K562 (cell line): ENCODE data around the gene EPB41L2. TPM values are rescaled to one million over a fixed set of nuclear protein-coding genes. Genes with fewer than 3 reads are reported as not detected.

ENCODE experiments used
- ATAC-seq: fragments of 200-7000 bp; cut with Tn5 transposase; 3 replicates; pipeline ENCODE4 v1.9.1; 2020; ENCODE audit warnings: moderate library complexity
- BruUV-seq: library from RNA; stranded (reverse); fragments of 400-500 nt; replicated peaks from 2 replicates; lab custom pipeline; 2021; lab: Mats Ljungman, UMichigan
- CTCF ChIA-PET: fragments of 300-600 bp; formaldehyde crosslinking; extraction: SDS; loops from one replicate; lab custom pipeline; 2021; ENCODE audit warnings: low intra/inter-chr PET ratio; lab: Yijun Ruan, JAX
- POLR2A ChIA-PET: fragments of 300-600, 350-650 bp; sonication (Branson Sonifier 250); formaldehyde crosslinking; extraction: SDS; loops from one replicate; lab custom pipeline; 2021; ENCODE audit warnings: antibody characterized with exemption, inconsistent platforms; lab: Yijun Ruan, JAX
- DNase-seq, 4 experiments: peaks; one replicate each; pipeline versions ENCODE4 v3.0.0 to v3.0.0-alpha.2; 2011 to 2018; ENCODE audit warnings: low spot score in 3 of 4, mixed read lengths in 3 of 4; ENCODE audit errors: extremely low read depth in 1 of 4
- FAIRE-seq: peaks from 2 replicates; lab custom pipeline; 2011; peaks lifted over from hg19 to GRCh38; lab: Jason Lieb, UNC
- H2AFZ ChIP-seq: 2 replicates; pipeline ENCODE4 v1.6.0; 2011; ENCODE audit warnings: low read depth, low read length, control low read depth, inconsistent platforms
- H3K27ac ChIP-seq: fragments of 200-600 bp; 3 replicates; pipeline ENCODE4 v1.8.0; 2011; ENCODE audit warnings: low read depth, mild to moderate bottlenecking, control low read depth, inconsistent platforms, low read length, moderate library complexity, mixed read lengths; ENCODE audit errors: extremely low read depth
- H3K27me3 ChIP-seq, 2 experiments: fragments of 300-600 bp in 1 of 2; 2 replicates in 1 of 2; 3 replicates in 1 of 2; pipeline versions ENCODE4 v1.6.0 to v1.8.0; 2011; ENCODE audit warnings: inconsistent platforms in 2 of 2, low read length in 2 of 2, mild to moderate bottlenecking in 1 of 2, mixed read lengths in 1 of 2, moderate library complexity in 1 of 2; ENCODE audit not compliant: control insufficient read depth in 2 of 2, insufficient read depth in 2 of 2
- H3K36me3 ChIP-seq: fragments of 300-600 bp; 3 replicates; pipeline ENCODE4 v1.8.0; 2011; ENCODE audit warnings: mild to moderate bottlenecking, low read length, inconsistent platforms; ENCODE audit not compliant: control insufficient read depth, insufficient read depth
- H3K4me1 ChIP-seq, 2 experiments: fragments of 200-600 bp in 1 of 2; replicated peaks in 1 of 2; 2 replicates in 1 of 2; 3 replicates in 1 of 2; pipeline versions ENCODE4 v1.5.1 to v1.8.0; 2011; ENCODE audit warnings: inconsistent platforms in 2 of 2, low read length in 2 of 2, mild to moderate bottlenecking in 1 of 2, mixed read lengths in 1 of 2, moderate library complexity in 1 of 2; ENCODE audit not compliant: control insufficient read depth in 2 of 2, insufficient read depth in 2 of 2
- H3K4me2 ChIP-seq: 2 replicates; pipeline ENCODE4 v1.6.1; 2011; ENCODE audit warnings: low read length, control low read depth, inconsistent platforms, mixed read lengths; ENCODE audit not compliant: insufficient read depth
- H3K4me3 ChIP-seq: fragments of 200-600 bp; sonication (generic), shearing (Covaris generic); 2 replicates; pipeline ENCODE4 v1.5.1; 2016; ENCODE audit warnings: control low read depth, inconsistent platforms
- H3K79me2 ChIP-seq: fragments of 200-600 bp; 3 replicates; pipeline ENCODE4 v1.8.0; 2011; ENCODE audit warnings: low read length, inconsistent platforms; ENCODE audit not compliant: control insufficient read depth, insufficient read depth
- H3K9ac ChIP-seq, 2 experiments: 2 replicates each; pipeline versions ENCODE4 v1.6.0 to v1.6.1; 2011; ENCODE audit warnings: low read depth in 2 of 2, low read length in 2 of 2, control low read depth in 1 of 2, inconsistent platforms in 1 of 2, mild to moderate bottlenecking in 1 of 2, mixed read lengths in 1 of 2; ENCODE audit not compliant: insufficient read depth in 1 of 2
- H3K9me1 ChIP-seq: one replicate; pipeline ENCODE4 v1.6.0; 2011; ENCODE audit warnings: inconsistent platforms, mild to moderate bottlenecking, low read length, moderate library complexity; ENCODE audit not compliant: control insufficient read depth, insufficient read depth
- H3K9me3 ChIP-seq: replicated peaks from 2 replicates; pipeline ENCODE4 v1.5.1; 2011; ENCODE audit warnings: low read depth, low read length, inconsistent platforms; ENCODE audit not compliant: control insufficient read depth, insufficient read depth
- H4K20me1 ChIP-seq: replicated peaks from 2 replicates; pipeline ENCODE4 v1.6.1; 2011; ENCODE audit warnings: low read length, inconsistent platforms, mixed read lengths; ENCODE audit not compliant: control insufficient read depth, insufficient read depth
- ARID2 ChIP-seq: fragments of 450-650 bp; IDR thresholded peaks from 2 replicates; pipeline ENCODE4 v1.6.1; 2017; ENCODE audit warnings: antibody characterized with exemption, mild to moderate bottlenecking
- CHAMP1 ChIP-seq: fragments of 450-650 bp; IDR thresholded peaks from 2 replicates; pipeline ENCODE4 v1.6.1; 2016; ENCODE audit warnings: mild to moderate bottlenecking
- GMEB1 ChIP-seq: fragments of 250-450 bp; sonication (Bioruptor Pico); IDR thresholded peaks from 2 replicates; pipeline ENCODE4 v1.4.0; 2020; ENCODE audit warnings: mild to moderate bottlenecking
- NONO ChIP-seq, 2 experiments: fragments of 200-400 bp in 1 of 2; fragments of 450-650 bp in 1 of 2; formaldehyde crosslinking in 1 of 2; IDR thresholded peaks; 2 replicates each; pipeline ENCODE4 v1.6.1; 2017; ENCODE audit warnings: low read depth in 2 of 2, mild to moderate bottlenecking in 2 of 2, moderate library complexity in 2 of 2, low read length in 1 of 2
- ZNF830 ChIP-seq: fragments of 250-450 bp; sonication (Bioruptor Pico); IDR thresholded peaks from 2 replicates; pipeline ENCODE4 v1.5.0; 2021; ENCODE audit warnings: mild to moderate bottlenecking
- WGBS: fragments of 100-300 bp; shearing (Covaris generic); methylation state at CpG from one replicate; pipeline ENCODE4 v1.1.6; 2016; ENCODE audit warnings: low coverage, mixed read lengths; ENCODE audit not compliant: insufficient coverage; ENCODE audit errors: missing lambda C conversion rate; 5-methylcytosine and 5-hydroxymethylcytosine counted together
- in situ Hi-C: fragments of 300-500 bp; cut with MboI; formaldehyde crosslinking; loops from 4 replicates; pipeline ENCODE4 v1.15.0; 2018; ENCODE audit warnings: inconsistent platforms, mixed read lengths
- intact Hi-C: fragments of 100-400 bp; cut with micrococcal nuclease; formaldehyde crosslinking; loops from 2 replicates; pipeline ENCODE4 v1.14.2; 2022
- polyA plus RNA-seq, 8 experiments: library from polyadenylated mRNA; depleted of rRNA in 4 of 8; stranded (reverse) in 5 of 8; unstranded in 3 of 8; fragments of >200 nt; fragmentation: Nextera tagmentation in 2 of 8; fragmentation: Illumina TruSeq in 1 of 8; extraction: Ambion mirVana in 2 of 8; extraction: Trizol in 1 of 8; gene quantifications; 2 replicates each; pipeline versions ENCODE4 v1.2.1 to v1.2.3, GENCODE V29; 2011 to 2014; ENCODE audit warnings: inconsistent platforms in 1 of 8, missing spikeins in 1 of 8
- total RNA-seq, 7 experiments: library from RNA; depleted of rRNA in 6 of 7; stranded (reverse); fragments of >200 nt in 6 of 7; fragmentation: Illumina TruSeq in 2 of 7; extraction: Trizol in 2 of 7; gene quantifications; 2 replicates each; pipeline versions ENCODE4 v1.2.1 to v1.2.3, GENCODE V29; 2011 to 2021; ENCODE audit warnings: low replicate concordance in 1 of 7
- TF ChIP-seq, protein P1 (sequence below): sonication (generic); formaldehyde crosslinking; IDR thresholded peaks from 2 replicates; pipeline ENCODE4 v1.9.0; 2022; ENCODE audit warnings: mild to moderate bottlenecking, missing genetic modification reagents
- TF ChIP-seq, protein P2 (sequence below): sonication (generic); formaldehyde crosslinking; IDR thresholded peaks from 2 replicates; pipeline ENCODE4 v1.8.1; 2022; ENCODE audit warnings: missing genetic modification reagents

Gene EPB41L2
- total and polyA plus RNA-seq, 9 of the 15 experiments (the other 6 are each of a cell fraction or from before 2014, with no cell fraction given): 5.1 to 53.6 (median 25.0) TPM

DNA sequence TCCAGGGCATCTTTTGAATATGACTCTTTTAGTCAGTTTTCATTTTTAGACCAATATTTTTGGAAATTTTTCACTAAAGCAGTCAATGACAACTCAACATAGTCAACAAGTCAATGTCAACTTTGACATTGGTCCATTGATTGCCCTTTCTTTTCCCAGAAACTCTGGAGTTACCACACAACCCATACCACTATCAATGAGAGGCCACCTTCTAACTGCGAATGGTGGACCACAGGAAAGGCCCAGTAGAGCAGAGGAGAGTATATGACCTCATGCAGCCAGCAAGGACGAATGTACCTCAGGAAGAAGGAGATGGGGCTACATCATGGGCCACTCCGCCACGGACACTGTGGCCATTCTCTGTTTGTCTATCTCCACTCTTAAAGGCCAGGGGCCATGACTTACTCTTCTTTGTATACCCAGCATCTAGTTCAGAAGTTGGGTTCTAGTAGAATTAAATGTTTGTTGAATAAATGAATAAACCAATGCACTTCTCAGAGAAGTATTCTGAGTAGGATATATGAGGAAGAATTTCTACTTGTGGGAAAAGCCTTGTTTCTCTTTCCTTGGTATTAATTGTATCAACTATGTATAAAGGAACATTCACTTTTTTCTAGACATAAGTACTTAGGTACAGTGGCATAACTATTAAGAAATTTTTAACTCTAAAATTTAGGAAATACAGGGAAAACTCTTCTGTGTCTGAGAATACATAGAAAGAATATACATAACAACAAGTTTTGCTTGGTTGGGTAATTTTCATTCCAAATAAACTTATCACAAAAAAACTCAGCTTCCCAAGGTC, 236.4 kb downstream of the EPB41L2 start:
- no peak overlapping the region for H2AFZ ChIP-seq
- DNase-seq (no peak), FAIRE-seq (no peak), ATAC-seq (no peak)
- in situ Hi-C loops: no loop called here
- H3K4me1 ChIP-seq: no peaks in the 10 kb centered on the region
- BruUV-seq: no TSS peak
- TF ChIP-seq GMEB1 (no peak), CHAMP1 (no peak), ZNF830 (no peak), NONO (IDR thresholded peaks at IDR 0.05; ENCODE audit: low read depth in 2 of 2, low read length in 1 of 2) (no peak), ARID2 (no peak)
- TF ChIP-seq, protein P1, sequence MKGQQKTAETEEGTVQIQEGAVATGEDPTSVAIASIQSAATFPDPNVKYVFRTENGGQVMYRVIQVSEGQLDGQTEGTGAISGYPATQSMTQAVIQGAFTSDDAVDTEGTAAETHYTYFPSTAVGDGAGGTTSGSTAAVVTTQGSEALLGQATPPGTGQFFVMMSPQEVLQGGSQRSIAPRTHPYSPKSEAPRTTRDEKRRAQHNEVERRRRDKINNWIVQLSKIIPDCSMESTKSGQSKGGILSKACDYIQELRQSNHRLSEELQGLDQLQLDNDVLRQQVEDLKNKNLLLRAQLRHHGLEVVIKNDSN (CRISPR knock-in tag): no peak
- TF ChIP-seq, protein P2, sequence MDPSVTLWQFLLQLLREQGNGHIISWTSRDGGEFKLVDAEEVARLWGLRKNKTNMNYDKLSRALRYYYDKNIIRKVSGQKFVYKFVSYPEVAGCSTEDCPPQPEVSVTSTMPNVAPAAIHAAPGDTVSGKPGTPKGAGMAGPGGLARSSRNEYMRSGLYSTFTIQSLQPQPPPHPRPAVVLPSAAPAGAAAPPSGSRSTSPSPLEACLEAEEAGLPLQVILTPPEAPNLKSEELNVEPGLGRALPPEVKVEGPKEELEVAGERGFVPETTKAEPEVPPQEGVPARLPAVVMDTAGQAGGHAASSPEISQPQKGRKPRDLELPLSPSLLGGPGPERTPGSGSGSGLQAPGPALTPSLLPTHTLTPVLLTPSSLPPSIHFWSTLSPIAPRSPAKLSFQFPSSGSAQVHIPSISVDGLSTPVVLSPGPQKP: no peak
- no peak overlapping the region for H3K4me2 ChIP-seq
- ChIA-PET POLR2A (no interaction called here), CTCF (interaction anchor here (0.6 to 0.7 kb wide), 2 partner anchors 24 to 46 kb away, joined by 4 to 6 read pairs; no protein-coding TSS in a partner anchor)
- no peaks in the 10 kb centered on the region for H3K9me3 ChIP-seq
- H3K79me2 ChIP-seq: no peaks in the 10 kb centered on the region
- 2% methylated on average over 4 of the region's 4 CpGs for WGBS
- no peak overlapping the region for H3K27ac ChIP-seq
- H4K20me1 ChIP-seq: no peaks in the 10 kb centered on the region
- intact Hi-C loops: no loop called here
- no peak overlapping the region for H3K9ac ChIP-seq
- H3K36me3 ChIP-seq: no peaks in the 10 kb centered on the region
- H3K4me3 ChIP-seq: no peak overlapping the region
- no peaks in the 10 kb centered on the region for H3K27me3 ChIP-seq
- H3K9me1 ChIP-seq: no peaks in the 10 kb centered on the region
